H9 (cell line): ENCODE measurements around the gene FRRS1. TPM values are rescaled to one million over a fixed set of nuclear protein-coding genes. Genes with fewer than 3 reads are reported as not detected.

Source experiments
- DNase-seq: peaks from one replicate; pipeline ENCODE4 v3.0.0-alpha.2; 2017
- H2AFZ ChIP-seq: one replicate; pipeline ENCODE4 v1.6.1; 2013; ENCODE audit warnings: mild to moderate bottlenecking, low read length, control low read depth, moderate library complexity
- H2AK5ac ChIP-seq: 2 replicates; pipeline ENCODE4 v1.6.1; 2013; ENCODE audit warnings: low read length, control low read depth, mixed read lengths; ENCODE audit not compliant: insufficient read length
- H2BK120ac ChIP-seq: one replicate; pipeline ENCODE4 v1.6.1; 2013; ENCODE audit warnings: low read depth, mild to moderate bottlenecking, low read length, control low read depth, inconsistent platforms; ENCODE audit not compliant: poor library complexity, severe bottlenecking
- H2BK12ac ChIP-seq: 2 replicates; pipeline ENCODE4 v1.6.1; 2013; ENCODE audit warnings: low read length, control low read depth, mixed read lengths, low read depth; ENCODE audit not compliant: insufficient read length
- H2BK15ac ChIP-seq: 2 replicates; pipeline ENCODE4 v1.6.1; 2013; ENCODE audit warnings: low read depth, low read length, control low read depth
- H2BK20ac ChIP-seq: one replicate; pipeline ENCODE4 v1.6.1; 2013; ENCODE audit warnings: low read depth, mild to moderate bottlenecking, low read length, control low read depth, inconsistent platforms; ENCODE audit not compliant: poor library complexity, severe bottlenecking
- H2BK5ac ChIP-seq: 2 replicates; pipeline ENCODE4 v1.6.1; 2013; ENCODE audit warnings: low read length, control low read depth, mixed read lengths; ENCODE audit not compliant: insufficient read length
- H3K14ac ChIP-seq: 2 replicates; pipeline ENCODE4 v1.6.1; 2013; ENCODE audit warnings: low read length, control low read depth; ENCODE audit not compliant: insufficient read depth
- H3K18ac ChIP-seq: 2 replicates; pipeline ENCODE4 v1.6.1; 2013; ENCODE audit warnings: low read depth, mild to moderate bottlenecking, mixed read lengths, low read length, control low read depth; ENCODE audit not compliant: insufficient read length
- H3K23ac ChIP-seq: 2 replicates; pipeline ENCODE4 v1.6.1; 2013; ENCODE audit warnings: low read length, control low read depth, mixed read lengths, low read depth; ENCODE audit not compliant: insufficient read length
- H3K23me2 ChIP-seq: 2 replicates; pipeline ENCODE4 v1.6.1; 2013; ENCODE audit warnings: low read depth, mild to moderate bottlenecking, mixed read lengths, low read length, control low read depth; ENCODE audit not compliant: insufficient read length, poor library complexity, severe bottlenecking
- H3K27ac ChIP-seq: 2 replicates; pipeline ENCODE4 v1.5.1; 2013; ENCODE audit warnings: low read length, control low read depth, mixed read lengths, low read depth; ENCODE audit not compliant: insufficient read length
- H3K27me3 ChIP-seq: 2 replicates; pipeline ENCODE4 v1.6.1; 2013; ENCODE audit warnings: low read length, control low read depth, inconsistent platforms; ENCODE audit not compliant: insufficient read depth
- H3K4ac ChIP-seq: 2 replicates; pipeline ENCODE4 v1.6.1; 2013; ENCODE audit warnings: low read depth, mild to moderate bottlenecking, control low read depth, inconsistent platforms, low read length, moderate library complexity
- H3K4me1 ChIP-seq: 2 replicates; pipeline ENCODE4 v1.6.1; 2013; ENCODE audit warnings: low read length, control low read depth, inconsistent platforms; ENCODE audit not compliant: insufficient read depth
- H3K4me2 ChIP-seq: 2 replicates; pipeline ENCODE4 v1.6.1; 2013; ENCODE audit warnings: low read length, control low read depth, mixed read lengths; ENCODE audit not compliant: insufficient read length, insufficient read depth
- H3K56ac ChIP-seq: 2 replicates; pipeline ENCODE4 v1.6.1; 2013; ENCODE audit warnings: low read depth, mild to moderate bottlenecking, mixed read lengths, low read length, control low read depth; ENCODE audit not compliant: insufficient read length
- H3K79me1 ChIP-seq: 2 replicates; pipeline ENCODE4 v1.6.1; 2013; ENCODE audit warnings: low read depth, mild to moderate bottlenecking, moderate library complexity, low read length, control low read depth, inconsistent platforms; ENCODE audit not compliant: insufficient read depth, poor library complexity, severe bottlenecking
- H3K79me2 ChIP-seq: 2 replicates; pipeline ENCODE4 v1.6.1; 2013; ENCODE audit warnings: low read length, control low read depth, inconsistent platforms; ENCODE audit not compliant: insufficient read depth
- H3K9ac ChIP-seq: 2 replicates; pipeline ENCODE4 v1.6.1; 2013; ENCODE audit warnings: low read length, control low read depth, mixed read lengths; ENCODE audit not compliant: insufficient read length; ENCODE audit errors: extremely low read depth
- H3K9me3 ChIP-seq: one replicate; pipeline ENCODE4 v1.6.1; 2013; ENCODE audit warnings: low read depth, low read length, inconsistent platforms; ENCODE audit not compliant: control insufficient read depth
- H3T11ph ChIP-seq: one replicate; pipeline ENCODE4 v1.6.1; 2013; ENCODE audit warnings: mild to moderate bottlenecking, low read length, control low read depth, inconsistent platforms
- H4K20me1 ChIP-seq: one replicate; pipeline ENCODE4 v1.6.1; 2013; ENCODE audit not compliant: control insufficient read depth, insufficient read length, insufficient read depth
- H4K5ac ChIP-seq: 2 replicates; pipeline ENCODE4 v1.6.1; 2013; ENCODE audit warnings: low read depth, mild to moderate bottlenecking, mixed read lengths, low read length, control low read depth; ENCODE audit not compliant: insufficient read length
- H4K8ac ChIP-seq: replicated peaks from 2 replicates; pipeline ENCODE4 v1.6.1; 2013; ENCODE audit warnings: low read length, control low read depth, mixed read lengths, low read depth; ENCODE audit not compliant: insufficient read length
- H4K91ac ChIP-seq: 2 replicates; pipeline ENCODE4 v1.6.1; 2013; ENCODE audit warnings: low read depth, mild to moderate bottlenecking, moderate library complexity, mixed read lengths, low read length, control low read depth; ENCODE audit not compliant: insufficient read length
- H3K27ac Mint-ChIP-seq, 3 experiments: 2 replicates in 2 of 3; 3 replicates in 1 of 3; pipeline ENCODE4 v1.8.0; 2020 to 2021; ENCODE audit warnings: mixed read lengths in 3 of 3, mild to moderate bottlenecking in 1 of 3, moderate library complexity in 1 of 3
- H3K27me3 Mint-ChIP-seq: 2 replicates; pipeline ENCODE4 v1.8.0; 2021; ENCODE audit warnings: low read depth, mild to moderate bottlenecking, moderate library complexity, mixed read lengths
- H3K36me3 Mint-ChIP-seq, 3 experiments: 2 replicates in 2 of 3; 3 replicates in 1 of 3; pipeline ENCODE4 v1.8.0; 2020 to 2021; ENCODE audit warnings: low read depth in 3 of 3, mixed read lengths in 3 of 3; ENCODE audit not compliant: insufficient read depth in 1 of 3
- H3K4me1 Mint-ChIP-seq, 2 experiments: 2 replicates each; pipeline ENCODE4 v1.8.0; 2020; ENCODE audit warnings: mixed read lengths in 2 of 2
- H3K4me3 Mint-ChIP-seq, 2 experiments: 2 replicates in 1 of 2; 3 replicates in 1 of 2; pipeline ENCODE4 v1.8.0; 2020 to 2021; ENCODE audit warnings: mild to moderate bottlenecking in 2 of 2, mixed read lengths in 2 of 2, moderate library complexity in 1 of 2
- H3K9me3 Mint-ChIP-seq, 2 experiments: 2 replicates in 1 of 2; 3 replicates in 1 of 2; pipeline ENCODE4 v1.8.0; 2020; ENCODE audit warnings: mild to moderate bottlenecking in 2 of 2, mixed read lengths in 2 of 2, moderate library complexity in 1 of 2
- CTCF ChIP-seq: fragments of 200-600 bp; sonication (generic); conservative IDR thresholded peaks from 3 replicates; pipeline ENCODE4 v1.8.0; 2021; ENCODE audit warnings: antibody characterized with exemption, mild to moderate bottlenecking
- WGBS: extraction: QIAGEN DNeasy Blood & Tissue Kit; methylation state at CpG from one replicate; pipeline ENCODE4 v1.1.7; 2013; ENCODE audit warnings: missing lambda C conversion rate, low lambda C conversion rate, mixed read lengths; ENCODE audit not compliant: insufficient read length; ENCODE audit errors: extremely low coverage; 5-methylcytosine and 5-hydroxymethylcytosine counted together
- total RNA-seq: library from RNA; stranded (reverse); gene quantifications from 2 replicates; pipeline ENCODE4 v1.2.1, GENCODE V29; 2021

FRRS1 gene
- total RNA-seq, 1 experiment from 2014 or later: 5.6 TPM

DNA sequence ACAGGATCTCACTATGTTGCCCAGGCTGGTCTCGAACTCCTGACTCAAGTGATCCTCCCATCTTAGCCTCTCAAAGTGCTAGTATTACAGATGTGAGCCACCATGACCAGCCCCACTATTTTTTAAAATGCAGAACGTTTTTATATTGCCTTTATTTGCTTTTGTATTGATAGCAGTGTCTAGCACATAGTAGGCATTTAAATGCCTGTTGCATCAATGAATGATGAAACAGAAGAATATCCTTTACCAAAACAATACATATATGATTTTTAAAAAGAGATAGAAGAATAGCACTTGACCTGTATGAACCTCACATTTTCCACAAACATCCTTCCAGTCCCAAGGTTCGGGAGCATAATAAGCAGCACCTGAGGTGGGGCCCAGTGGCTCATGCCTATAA is 16.5 kb upstream of the FRRS1 start:
- no peak overlapping the region for H2BK5ac ChIP-seq
- no peak overlapping the region for H3K27ac ChIP-seq
- no peak overlapping the region for H2AK5ac ChIP-seq
- H3K27me3 Mint-ChIP-seq: peaks cover 1% of the 10 kb centered on the region; the same call in 1 of the 2 replicates
- H3K9me3 ChIP-seq: no peaks in the 10 kb centered on the region
- H3K9ac ChIP-seq: no peak overlapping the region
- H3K4me2 ChIP-seq: no peak overlapping the region
- H3K27me3 ChIP-seq: no peaks in the 10 kb centered on the region
- H2BK120ac ChIP-seq: no peak overlapping the region
- no CpG with 5 or more reads among the region's 3 CpGs for WGBS
- no peaks in the 10 kb centered on the region for H3K79me2 ChIP-seq
- no peak overlapping the region for H3K18ac ChIP-seq
- no peak overlapping the region for H2BK12ac ChIP-seq
- H3K27ac Mint-ChIP-seq: no peak overlapping the region; a peak in 1 of 7 replicates
- no peak overlapping the region for H3K14ac ChIP-seq
- H4K8ac ChIP-seq: no peak overlapping the region
- H3K4me1 ChIP-seq: no peaks in the 10 kb centered on the region
- no peak for TF ChIP-seq CTCF
- H3K4ac ChIP-seq: no peak overlapping the region
- H3K23me2 ChIP-seq: no peaks in the 10 kb centered on the region
- no peaks in the 10 kb centered on the region for H3K9me3 Mint-ChIP-seq
- no peak for DNase-seq
- H4K91ac ChIP-seq: no peak overlapping the region
- H3K4me1 Mint-ChIP-seq: no peaks in the 10 kb centered on the region
- H3K56ac ChIP-seq: no peak overlapping the region
- H3K4me3 Mint-ChIP-seq: no peak overlapping the region
- H4K5ac ChIP-seq: no peak overlapping the region
- no peaks in the 10 kb centered on the region for H3K36me3 Mint-ChIP-seq
- no peak overlapping the region for H3T11ph ChIP-seq
- H2BK15ac ChIP-seq: no peak overlapping the region
- no peak overlapping the region for H2AFZ ChIP-seq
- H2BK20ac ChIP-seq: no peak overlapping the region
- H4K20me1 ChIP-seq: peaks cover 2% of the 10 kb centered on the region
- H3K79me1 ChIP-seq: no peaks in the 10 kb centered on the region
- H3K23ac ChIP-seq: no peak overlapping the region
